ENCODE data around the gene GFM1.
"Not testable (repeated sequence)": the region's sequence is repeated elsewhere in the genome, so short reads cannot be mapped to it uniquely, and the experiment has no call there.

The GFM1 gene

GRCh38 chr3:158679547-158680000 is 35.2 kb downstream of the GFM1 start:
- DNase-seq: no peak

GRCh38 chr3:158680861-158681260 is 36.5 kb downstream of the GFM1 start:
- no peak for DNase-seq

- no peak for DNase-seq
Observed at GRCh38 chr3:158683230-158683962, 39.1 kb downstream of the GFM1 start.

GRCh38 chr3:158685159-158685558 is 40.8 kb downstream of the GFM1 start:
- no peak for DNase-seq

- not testable (repeated sequence) for DNase-seq
Observed at GRCh38 chr3:158693866-158694456, 49.6 kb downstream of the GFM1 start.

GRCh38 chr3:158696618-158697017 is 52.3 kb downstream of the GFM1 start:
- DNase-seq: no peak

GRCh38 chr3:158700559-158700958 is 56.2 kb downstream of the GFM1 start:
- no peak for DNase-seq

GRCh38 chr3:158701420-158702065 is 57.2 kb downstream of the GFM1 start:
- DNase-seq: no peak

- no peak for DNase-seq
Observed at GRCh38 chr3:158702815-158703481, 58.6 kb downstream of the GFM1 start.

GRCh38 chr3:158703566-158703965 is 59.2 kb downstream of the GFM1 start:
- no peak for DNase-seq

GRCh38 chr3:158709666-158710083 is 65.3 kb downstream of the GFM1 start:
- no peak for DNase-seq

GRCh38 chr3:158710601-158711000 is 66.3 kb downstream of the GFM1 start:
- DNase-seq: no peak

GRCh38 chr3:158711886-158712285 is 67.6 kb downstream of the GFM1 start:
- DNase-seq: no peak

GRCh38 chr3:158712443-158712842 is 68.1 kb downstream of the GFM1 start:
- DNase-seq: no peak

GRCh38 chr3:158713094-158713499 is 68.8 kb downstream of the GFM1 start:
- DNase-seq: no peak

GRCh38 chr3:158717576-158717975 is 73.2 kb downstream of the GFM1 start:
- DNase-seq: no peak

GRCh38 chr3:158718490-158719170 is 74.3 kb downstream of the GFM1 start:
- no peak for DNase-seq

- DNase-seq: no peak
Observed at GRCh38 chr3:158722108-158722507, 77.8 kb downstream of the GFM1 start.

GRCh38 chr3:158723991-158724390 is 79.7 kb downstream of the GFM1 start:
- DNase-seq: no peak

GRCh38 chr3:158725348-158726011 is 81.2 kb downstream of the GFM1 start:
- DNase-seq: no peak

- no peak for DNase-seq
Observed at GRCh38 chr3:158727206-158728060, 83.1 kb downstream of the GFM1 start.

- no peak for DNase-seq
Observed at GRCh38 chr3:158728061-158728377, 83.7 kb downstream of the GFM1 start.

Data from NCI-H1417 treated with DMSO at 0.1 percent for 48 hours (cell line).